ENCODE results near the gene NEU4.

DNA sequence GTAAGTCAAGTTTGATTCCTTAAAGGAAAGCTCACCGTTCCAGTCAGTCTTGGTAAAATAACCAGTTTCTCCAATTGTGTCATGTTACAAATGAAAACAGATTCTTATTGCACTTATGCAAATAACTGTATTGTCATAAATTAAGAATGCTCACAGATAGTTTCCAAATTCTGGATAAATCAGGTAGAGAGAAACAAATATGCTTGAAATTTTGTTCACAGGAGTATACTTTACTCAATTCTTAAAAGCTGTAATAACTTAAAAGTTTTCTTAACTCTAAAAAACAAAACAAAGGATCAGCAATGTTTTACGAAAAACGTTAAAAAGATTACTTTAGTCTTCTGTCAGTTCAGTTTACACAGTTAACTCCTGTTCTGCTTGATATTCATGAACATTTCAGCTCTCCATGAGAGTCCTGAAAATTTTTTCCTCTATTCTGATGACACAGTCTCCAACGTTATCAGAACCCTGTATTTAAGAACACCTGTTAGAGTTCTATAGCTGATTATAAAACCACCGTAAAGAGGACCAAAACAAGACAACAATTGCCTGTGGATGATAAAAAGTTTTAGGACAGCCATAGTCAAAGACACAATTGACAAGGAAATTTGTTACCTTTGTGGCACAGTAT, 27.9 kb upstream of the NEU4 start:
- TF ChIP-seq, protein P1, sequence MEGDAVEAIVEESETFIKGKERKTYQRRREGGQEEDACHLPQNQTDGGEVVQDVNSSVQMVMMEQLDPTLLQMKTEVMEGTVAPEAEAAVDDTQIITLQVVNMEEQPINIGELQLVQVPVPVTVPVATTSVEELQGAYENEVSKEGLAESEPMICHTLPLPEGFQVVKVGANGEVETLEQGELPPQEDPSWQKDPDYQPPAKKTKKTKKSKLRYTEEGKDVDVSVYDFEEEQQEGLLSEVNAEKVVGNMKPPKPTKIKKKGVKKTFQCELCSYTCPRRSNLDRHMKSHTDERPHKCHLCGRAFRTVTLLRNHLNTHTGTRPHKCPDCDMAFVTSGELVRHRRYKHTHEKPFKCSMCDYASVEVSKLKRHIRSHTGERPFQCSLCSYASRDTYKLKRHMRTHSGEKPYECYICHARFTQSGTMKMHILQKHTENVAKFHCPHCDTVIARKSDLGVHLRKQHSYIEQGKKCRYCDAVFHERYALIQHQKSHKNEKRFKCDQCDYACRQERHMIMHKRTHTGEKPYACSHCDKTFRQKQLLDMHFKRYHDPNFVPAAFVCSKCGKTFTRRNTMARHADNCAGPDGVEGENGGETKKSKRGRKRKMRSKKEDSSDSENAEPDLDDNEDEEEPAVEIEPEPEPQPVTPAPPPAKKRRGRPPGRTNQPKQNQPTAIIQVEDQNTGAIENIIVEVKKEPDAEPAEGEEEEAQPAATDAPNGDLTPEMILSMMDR (conservative IDR thresholded peaks at IDR 0.05; ENCODE audit: low read length): no peak
- TF ChIP-seq EZH2phosphoT487 (IDR thresholded peaks at IDR 0.05; ENCODE audit: borderline replicate concordance, low read depth, low read length): no peak

Data from OCI-LY7 (cell line).